Measurements from ENCODE around the gene TTC7B. TPM values are rescaled to one million over a fixed set of nuclear protein-coding genes. Genes with fewer than 3 reads are reported as not detected.

Gene TTC7B
- total and polyA plus RNA-seq, 9 of the 15 experiments (the other 6 are each of a cell fraction or from before 2014, with no cell fraction given) = 2.2 to 77.2 (median 36.7) TPM

DNA sequence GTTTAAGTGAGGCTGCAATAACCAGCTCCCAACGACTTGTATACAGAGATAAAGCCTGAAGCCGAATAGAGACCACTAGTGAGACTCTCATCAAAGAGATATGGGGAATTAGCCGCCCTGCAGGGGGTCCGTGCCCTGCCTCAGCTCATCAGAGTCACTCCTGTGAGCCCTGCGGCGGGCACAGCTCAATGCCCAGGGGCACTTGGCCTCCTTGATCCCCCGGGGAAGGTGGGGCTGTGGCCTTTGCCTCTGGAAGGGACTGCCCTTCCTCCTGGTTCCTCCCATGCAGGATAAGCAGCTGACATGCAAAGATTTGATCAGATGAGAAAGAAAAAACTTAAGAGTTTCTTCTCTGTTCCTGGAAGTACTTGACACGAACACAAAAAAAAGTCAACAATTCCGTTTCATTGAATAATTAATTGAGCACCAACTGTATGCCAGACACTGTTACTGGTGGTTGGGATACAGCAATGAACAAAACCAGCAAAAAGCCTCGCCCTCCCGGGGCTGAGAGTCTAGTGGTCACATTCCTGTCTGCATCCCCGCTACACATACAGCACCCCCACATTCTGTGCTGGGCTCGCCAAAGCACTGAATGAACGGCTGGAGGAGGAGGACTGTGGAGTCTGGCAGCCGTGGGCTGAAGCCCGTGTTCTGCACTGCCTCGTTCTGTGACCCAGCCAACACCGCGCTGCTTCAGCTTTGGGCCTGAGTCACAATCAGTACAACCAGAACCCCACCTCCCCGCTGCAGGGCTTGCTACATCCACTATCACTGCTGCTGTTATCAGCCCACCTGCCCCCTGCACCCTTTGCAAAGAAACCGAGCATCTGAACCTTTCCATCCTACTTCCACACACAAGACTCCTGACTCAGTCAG is 10.3 kb downstream of the TTC7B start (continued):
- TF ChIP-seq ZNF175 (CRISPR knock-in tag; IDR thresholded peaks at IDR 0.05; ENCODE audit: low read depth) (no peak), SIN3A (IDR thresholded peaks at IDR 0.05; ENCODE audit: borderline replicate concordance in 2 of 2, control insufficient read depth in 1 of 2, low read depth in 2 of 2, low read length in 2 of 2) (no peak), ZNF174 (CRISPR knock-in tag; IDR thresholded peaks at IDR 0.05) (no peak), GATAD2B (IDR thresholded peaks at IDR 0.05; ENCODE audit: borderline replicate concordance) (no peak), ESRRB (CRISPR knock-in tag; IDR thresholded peaks at IDR 0.05; ENCODE audit: borderline replicate concordance) (no peak), KAT2B (IDR thresholded peaks at IDR 0.05; ENCODE audit: low read depth, low read length) (no peak), SMARCC2 (IDR thresholded peaks at IDR 0.05; ENCODE audit: low read depth) (no peak), ZNF695 (CRISPR knock-in tag; IDR thresholded peaks at IDR 0.05) (no peak), TSC22D4 (tag; IDR thresholded peaks at IDR 0.05) (no peak), FIP1L1 (IDR thresholded peaks at IDR 0.05; ENCODE audit: low read depth, low read length, poor library complexity, severe bottlenecking) (no peak), ZNF23 (CRISPR knock-in tag; IDR thresholded peaks at IDR 0.05) (no peak), SMAD4 (CRISPR knock-in tag; conservative IDR thresholded peaks at IDR 0.05) (0 out of 2 replicates have a peak, but pooled peaks have one; percentile 22), CEBPB (tag; IDR thresholded peaks at IDR 0.05) (peak; percentile 36), POLR2AphosphoS5 (IDR thresholded peaks at IDR 0.05; ENCODE audit: control insufficient read depth, insufficient read depth, low read depth, low read length) (peak; percentile 37; the same call in 1 of the 2 replicates), HDAC1 (IDR thresholded peaks at IDR 0.05) (0 out of 4 replicates have a peak, but pooled peaks of 1 of the 2 experiments have one; percentile 48), MBD2 (IDR thresholded peaks at IDR 0.05; ENCODE audit: borderline replicate concordance, low read depth) (0 out of 2 replicates have a peak, but pooled peaks have one; percentile 22), ZFP36 (IDR thresholded peaks at IDR 0.05; ENCODE audit: low read depth, low read length, partially characterized antibody) (no peak), DACH1 (IDR thresholded peaks at IDR 0.05; ENCODE audit: partially characterized antibody) (no peak), ZNF239 (CRISPR knock-in tag; IDR thresholded peaks at IDR 0.05) (no peak), NEUROD1 (IDR thresholded peaks at IDR 0.05; ENCODE audit: borderline replicate concordance, low read depth, low read length, partially characterized antibody) (no peak)
- TF ChIP-seq, protein P1, sequence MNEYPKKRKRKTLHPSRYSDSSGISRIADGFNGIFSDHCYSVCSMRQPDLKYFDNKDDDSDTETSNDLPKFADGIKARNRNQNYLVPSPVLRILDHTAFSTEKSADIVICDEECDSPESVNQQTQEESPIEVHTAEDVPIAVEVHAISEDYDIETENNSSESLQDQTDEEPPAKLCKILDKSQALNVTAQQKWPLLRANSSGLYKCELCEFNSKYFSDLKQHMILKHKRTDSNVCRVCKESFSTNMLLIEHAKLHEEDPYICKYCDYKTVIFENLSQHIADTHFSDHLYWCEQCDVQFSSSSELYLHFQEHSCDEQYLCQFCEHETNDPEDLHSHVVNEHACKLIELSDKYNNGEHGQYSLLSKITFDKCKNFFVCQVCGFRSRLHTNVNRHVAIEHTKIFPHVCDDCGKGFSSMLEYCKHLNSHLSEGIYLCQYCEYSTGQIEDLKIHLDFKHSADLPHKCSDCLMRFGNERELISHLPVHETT (CRISPR knock-in tag; conservative IDR thresholded peaks at IDR 0.05 in 1 of 2, IDR thresholded peaks at IDR 0.05 in 1 of 2) = no peak; a peak in 1 of 4 replicates
- TF ChIP-seq, protein P2, sequence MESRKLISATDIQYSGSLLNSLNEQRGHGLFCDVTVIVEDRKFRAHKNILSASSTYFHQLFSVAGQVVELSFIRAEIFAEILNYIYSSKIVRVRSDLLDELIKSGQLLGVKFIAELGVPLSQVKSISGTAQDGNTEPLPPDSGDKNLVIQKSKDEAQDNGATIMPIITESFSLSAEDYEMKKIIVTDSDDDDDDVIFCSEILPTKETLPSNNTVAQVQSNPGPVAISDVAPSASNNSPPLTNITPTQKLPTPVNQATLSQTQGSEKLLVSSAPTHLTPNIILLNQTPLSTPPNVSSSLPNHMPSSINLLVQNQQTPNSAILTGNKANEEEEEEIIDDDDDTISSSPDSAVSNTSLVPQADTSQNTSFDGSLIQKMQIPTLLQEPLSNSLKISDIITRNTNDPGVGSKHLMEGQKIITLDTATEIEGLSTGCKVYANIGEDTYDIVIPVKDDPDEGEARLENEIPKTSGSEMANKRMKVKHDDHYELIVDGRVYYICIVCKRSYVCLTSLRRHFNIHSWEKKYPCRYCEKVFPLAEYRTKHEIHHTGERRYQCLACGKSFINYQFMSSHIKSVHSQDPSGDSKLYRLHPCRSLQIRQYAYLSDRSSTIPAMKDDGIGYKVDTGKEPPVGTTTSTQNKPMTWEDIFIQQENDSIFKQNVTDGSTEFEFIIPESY (CRISPR knock-in tag; IDR thresholded peaks at IDR 0.05) = no peak
- TF ChIP-seq, protein P3, sequence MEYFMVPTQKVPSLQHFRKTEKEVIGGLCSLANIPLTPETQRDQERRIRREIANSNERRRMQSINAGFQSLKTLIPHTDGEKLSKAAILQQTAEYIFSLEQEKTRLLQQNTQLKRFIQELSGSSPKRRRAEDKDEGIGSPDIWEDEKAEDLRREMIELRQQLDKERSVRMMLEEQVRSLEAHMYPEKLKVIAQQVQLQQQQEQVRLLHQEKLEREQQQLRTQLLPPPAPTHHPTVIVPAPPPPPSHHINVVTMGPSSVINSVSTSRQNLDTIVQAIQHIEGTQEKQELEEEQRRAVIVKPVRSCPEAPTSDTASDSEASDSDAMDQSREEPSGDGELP (CRISPR knock-in tag; IDR thresholded peaks at IDR 0.05; ENCODE audit: borderline replicate concordance) = peak; percentile 56; the same call in 1 of the 2 replicates

Measured in K562 (cell line).